Stimulated activated CD8-positive, alpha-beta memory T cell treated with anti-CD3 and anti-CD28 coated beads, Interleukin-4, amount 100 ng/mL, for 1 hour (primary cell): ENCODE results near the gene UGT8.
"Not testable (repeated sequence)": the region's sequence is repeated elsewhere in the genome, so short reads cannot be mapped to it uniquely, and the experiment has no call there.

ENCODE experiments used
- DNase-seq, 2 donors: peaks; one replicate each; pipeline ENCODE4 v3.0.0-alpha.2; 2020; ENCODE audit warnings: low read depth in 2 of 2, low spot score in 1 of 2

Gene UGT8

GRCh38 chr4:114606245-114606644, 7.6 kb downstream of the UGT8 start:
- DNase-seq: no peak

DNA sequence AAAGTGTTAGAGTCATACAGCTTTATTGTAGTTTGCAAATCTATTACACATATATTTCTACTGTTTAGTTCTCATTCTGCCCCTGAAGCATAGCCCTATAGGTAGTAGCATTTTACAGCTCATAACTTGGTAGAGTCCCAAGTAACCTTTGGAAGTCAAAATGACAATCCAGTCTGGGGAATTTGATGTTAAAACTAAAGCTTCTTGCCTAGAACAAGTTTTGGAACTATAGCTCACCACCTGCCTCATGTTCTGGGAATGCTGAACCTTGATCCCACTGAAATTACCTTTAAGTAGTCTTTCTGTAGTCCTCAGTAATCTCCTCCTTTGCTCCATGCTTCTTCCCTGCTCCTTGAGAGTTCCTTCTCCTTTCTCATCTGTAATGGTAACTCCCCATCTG, 8.4 kb downstream of the UGT8 start:
- no peak for DNase-seq

- no peak for DNase-seq
Measured at GRCh38 chr4:114613560-114613959, 15.0 kb downstream of the UGT8 start.

- DNase-seq: no peak
Measured at GRCh38 chr4:114615435-114615834, 16.8 kb downstream of the UGT8 start.

DNA sequence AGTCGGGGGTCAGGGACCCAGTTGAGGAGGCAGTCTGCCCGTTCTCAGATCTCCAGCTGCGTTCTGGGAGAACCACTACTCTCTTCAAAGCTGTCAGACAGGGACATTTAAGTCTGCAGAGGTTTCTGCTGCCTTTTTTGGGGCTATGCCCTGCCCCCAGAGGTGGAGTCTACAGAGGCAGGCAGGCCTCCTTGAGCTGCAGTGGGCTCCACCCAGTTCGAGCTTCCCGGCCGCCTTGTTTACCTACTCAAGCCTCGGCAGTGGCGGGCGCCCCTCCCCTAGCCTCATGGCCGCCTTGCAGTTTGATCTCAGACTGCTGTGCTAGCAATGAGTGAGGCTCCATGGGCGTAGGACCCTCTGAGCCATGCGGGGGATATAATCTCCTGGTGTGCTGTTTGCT, 17.4 kb downstream of the UGT8 start:
- not testable (repeated sequence) for DNase-seq

- no peak for DNase-seq
Measured at GRCh38 chr4:114626196-114626595, 27.6 kb downstream of the UGT8 start.

- no peak for DNase-seq
Measured at GRCh38 chr4:114636192-114636935, 37.8 kb downstream of the UGT8 start.

GRCh38 chr4:114642173-114642780, 43.7 kb downstream of the UGT8 start:
- DNase-seq: no peak

GRCh38 chr4:114649908-114650307, 51.3 kb downstream of the UGT8 start:
- DNase-seq: no peak

- DNase-seq: no peak
Measured at GRCh38 chr4:114653675-114654074, 55.1 kb downstream of the UGT8 start.

DNA sequence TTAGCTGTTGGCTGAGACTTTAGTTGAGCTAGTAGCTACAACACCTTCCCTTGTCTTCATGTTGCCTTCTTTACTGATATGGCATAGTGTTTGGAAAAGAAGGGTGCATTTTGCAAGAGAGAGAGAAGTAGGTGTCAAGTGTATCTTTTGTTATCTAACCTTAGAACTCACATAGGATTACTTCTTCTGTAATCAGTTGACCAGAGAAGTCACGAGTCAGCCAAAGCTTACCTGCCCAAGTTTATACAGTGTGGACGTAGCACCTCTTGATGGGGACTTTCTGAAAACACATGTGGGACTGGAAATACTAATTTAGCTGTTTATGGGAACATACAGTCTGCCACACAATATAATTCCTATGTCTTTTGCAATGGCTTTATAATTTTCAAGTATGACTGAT, 56.0 kb downstream of the UGT8 start:
- no peak for DNase-seq

DNA sequence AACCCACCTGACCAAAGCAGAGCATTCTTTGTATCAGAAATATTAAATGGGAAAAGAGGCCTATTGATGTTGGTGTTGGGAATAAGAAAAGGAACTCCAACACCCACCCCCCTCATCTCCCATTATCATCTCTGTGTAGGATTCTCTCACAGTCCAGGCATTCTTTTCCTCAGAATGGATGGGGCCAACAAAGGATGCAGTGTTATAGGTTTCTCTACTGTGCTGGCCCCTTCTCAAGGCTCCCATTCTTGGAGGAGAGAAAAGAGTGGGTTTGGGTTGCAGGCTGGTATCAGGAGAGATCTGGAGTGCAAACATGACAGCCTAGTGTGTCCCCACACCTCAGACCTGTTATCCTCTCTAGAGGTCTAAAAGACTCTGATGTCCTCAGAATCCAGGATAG, 59.6 kb downstream of the UGT8 start:
- DNase-seq: no peak

DNA sequence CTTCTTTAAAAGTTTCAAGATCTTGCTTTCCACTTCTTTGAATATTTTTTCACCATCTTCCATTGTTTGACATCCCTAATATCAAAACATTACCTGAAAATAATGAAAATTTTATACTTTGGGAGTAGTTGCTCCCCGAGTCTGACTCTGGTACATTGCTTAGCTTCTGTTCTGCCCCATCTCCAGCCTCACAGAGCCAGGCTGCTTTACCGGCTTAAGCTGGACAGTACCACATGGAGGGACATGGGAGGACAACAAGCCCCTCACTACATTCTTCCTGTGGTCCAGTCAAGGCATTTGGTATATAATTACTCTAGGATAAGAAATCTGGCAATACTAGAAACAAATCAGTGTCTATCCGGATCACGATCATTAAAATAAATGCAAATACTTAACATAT, 60.2 kb downstream of the UGT8 start:
- DNase-seq: no peak

GRCh38 chr4:114659386-114660008, 60.9 kb downstream of the UGT8 start:
- DNase-seq: no peak

DNA sequence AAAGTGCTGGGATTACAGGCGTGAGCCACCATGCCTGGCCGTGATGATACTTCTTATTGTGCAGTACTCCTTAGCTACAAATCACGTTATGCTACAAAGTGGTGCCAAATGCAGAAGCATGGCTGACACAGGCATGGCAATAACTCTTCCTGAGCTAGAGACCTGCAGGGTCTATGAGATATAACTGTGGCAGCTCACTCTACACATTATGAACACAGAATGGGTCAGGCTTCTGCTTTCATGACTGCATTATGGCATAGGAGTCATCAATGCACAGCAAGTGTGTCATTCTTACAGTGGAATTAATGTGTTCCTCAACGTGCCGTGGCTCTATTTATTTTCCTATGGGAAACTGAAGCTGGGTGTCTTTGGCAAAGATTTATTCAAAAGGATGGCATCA, 64.5 kb downstream of the UGT8 start:
- no peak for DNase-seq

DNA sequence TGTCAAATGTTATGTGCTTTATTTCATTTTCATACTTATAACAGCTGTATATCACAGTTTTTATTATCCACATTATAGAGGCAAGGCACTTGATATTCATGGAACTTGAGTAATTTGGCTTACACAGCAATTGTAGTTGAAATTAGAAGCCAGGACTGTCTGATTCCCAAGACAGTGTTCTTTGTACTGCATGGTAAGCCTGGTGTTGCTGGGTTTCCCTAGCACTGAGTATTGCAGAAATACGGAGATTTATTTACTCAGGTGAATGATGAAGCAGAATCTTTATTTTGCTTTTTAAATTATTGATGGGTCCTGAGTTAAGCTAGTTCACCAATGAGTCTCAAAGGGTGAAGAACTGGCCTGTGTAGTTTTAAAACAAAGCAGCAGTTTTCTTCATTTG, 70.0 kb downstream of the UGT8 start:
- DNase-seq: no peak

DNA sequence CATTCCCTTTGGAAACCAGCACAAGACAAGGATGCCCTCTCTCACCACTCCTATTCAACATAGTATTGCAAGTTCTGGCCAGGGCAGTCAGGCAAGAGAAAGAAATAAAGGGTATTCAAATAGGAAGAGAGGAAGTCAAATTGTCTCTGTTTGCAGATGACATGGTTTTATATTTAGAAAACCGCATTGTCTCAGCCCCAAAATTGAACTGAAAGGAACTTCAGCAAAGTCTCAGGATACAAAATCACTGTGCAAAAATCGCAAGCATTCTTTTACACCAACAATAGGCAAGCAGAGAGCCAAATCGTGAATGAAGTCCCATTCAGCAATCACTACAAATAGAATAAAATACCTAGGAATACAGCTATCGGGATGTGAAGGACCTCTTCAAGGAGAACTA, 72.1 kb downstream of the UGT8 start:
- DNase-seq: not testable (repeated sequence)

DNA sequence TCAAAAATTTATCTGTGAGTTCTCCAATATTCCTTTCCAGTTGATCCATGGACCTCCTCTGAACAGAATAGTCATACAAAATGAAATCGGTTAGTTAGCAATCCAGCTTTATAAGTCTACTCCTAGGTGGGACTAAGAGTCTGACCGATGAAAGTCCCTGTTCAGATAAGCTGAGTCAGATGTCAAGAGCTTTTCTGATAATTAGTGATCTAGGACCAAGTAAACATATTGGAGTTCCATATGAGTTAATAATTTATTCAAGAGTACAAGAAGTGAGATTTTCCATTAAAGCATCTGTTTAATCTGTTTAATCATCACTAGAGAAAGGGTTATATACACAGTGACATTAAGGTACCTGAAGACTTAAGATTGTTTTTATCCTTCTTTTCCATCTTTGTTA, 74.7 kb downstream of the UGT8 start:
- DNase-seq: no peak

DNA sequence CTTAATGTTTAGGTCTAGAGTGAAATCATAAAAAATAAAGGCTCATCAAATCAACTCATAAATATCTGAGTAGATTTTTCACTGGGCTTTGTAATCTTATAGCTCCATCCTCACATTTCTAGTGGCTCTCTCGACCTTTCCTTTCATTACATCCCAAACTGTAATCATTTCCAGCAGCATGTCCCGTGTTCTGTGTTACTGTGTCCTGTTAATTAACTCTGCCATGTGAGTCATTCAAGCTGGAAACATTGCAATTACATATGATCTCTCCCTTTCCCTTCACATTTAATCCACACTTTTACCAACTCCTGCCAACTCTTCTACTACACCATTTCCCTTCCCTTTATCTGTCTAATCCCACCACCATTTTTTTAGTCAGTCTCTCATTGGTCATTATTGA, 75.5 kb downstream of the UGT8 start:
- DNase-seq: no peak

DNA sequence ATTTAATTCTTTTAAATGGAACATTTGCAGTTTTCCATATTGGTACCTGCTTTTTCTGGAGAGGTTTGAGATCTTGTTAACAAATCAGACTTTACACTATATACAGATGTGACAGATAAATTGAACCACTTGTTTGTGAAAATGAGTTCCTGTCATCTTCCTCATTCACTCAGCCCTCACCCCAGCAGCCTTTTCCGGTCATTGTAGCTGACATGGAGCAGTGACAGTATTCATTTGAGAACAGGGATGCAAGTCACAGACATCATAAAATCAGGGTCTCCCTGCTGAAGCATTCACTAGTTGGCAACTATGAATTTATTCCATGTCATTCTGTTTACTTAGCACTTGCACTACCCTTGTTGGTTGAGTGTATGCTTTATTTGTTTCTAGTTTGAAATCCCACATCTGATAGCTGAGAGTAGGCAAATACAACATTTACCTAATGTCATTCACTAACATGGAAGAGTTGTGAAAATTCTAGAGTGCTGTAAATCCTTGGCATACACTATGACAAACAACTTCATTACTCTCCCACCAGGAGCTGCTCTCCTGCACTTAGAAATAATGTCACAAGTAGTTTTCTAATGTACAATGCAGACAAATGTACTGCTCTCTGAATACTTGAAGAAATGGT, 78.9 kb downstream of the UGT8 start:
- DNase-seq: no peak

- DNase-seq: no peak
Measured at GRCh38 chr4:114684462-114684861, 85.9 kb downstream of the UGT8 start.

- DNase-seq: no peak
Measured at GRCh38 chr4:114688059-114688458, 89.5 kb downstream of the UGT8 start.
